Hepatocyte (in vitro differentiated cells): ENCODE measurements around the gene ANAPC2.

Source experiments
- EZH2 ChIP-seq: fragments of 200-600 bp; sonication (generic); IDR thresholded peaks from 2 replicates; pipeline ENCODE4 v1.6.1; 2016; ENCODE audit warnings: antibody characterized with exemption, mild to moderate bottlenecking, borderline replicate concordance
- TF ChIP-seq, protein P1 (sequence below): fragments of 200-600 bp; sonication (generic); IDR thresholded peaks from 2 replicates; pipeline ENCODE4 v1.5.1; 2016; ENCODE audit warnings: antibody characterized with exemption, mild to moderate bottlenecking; ENCODE audit not compliant: poor library complexity

- TF ChIP-seq, protein P1, sequence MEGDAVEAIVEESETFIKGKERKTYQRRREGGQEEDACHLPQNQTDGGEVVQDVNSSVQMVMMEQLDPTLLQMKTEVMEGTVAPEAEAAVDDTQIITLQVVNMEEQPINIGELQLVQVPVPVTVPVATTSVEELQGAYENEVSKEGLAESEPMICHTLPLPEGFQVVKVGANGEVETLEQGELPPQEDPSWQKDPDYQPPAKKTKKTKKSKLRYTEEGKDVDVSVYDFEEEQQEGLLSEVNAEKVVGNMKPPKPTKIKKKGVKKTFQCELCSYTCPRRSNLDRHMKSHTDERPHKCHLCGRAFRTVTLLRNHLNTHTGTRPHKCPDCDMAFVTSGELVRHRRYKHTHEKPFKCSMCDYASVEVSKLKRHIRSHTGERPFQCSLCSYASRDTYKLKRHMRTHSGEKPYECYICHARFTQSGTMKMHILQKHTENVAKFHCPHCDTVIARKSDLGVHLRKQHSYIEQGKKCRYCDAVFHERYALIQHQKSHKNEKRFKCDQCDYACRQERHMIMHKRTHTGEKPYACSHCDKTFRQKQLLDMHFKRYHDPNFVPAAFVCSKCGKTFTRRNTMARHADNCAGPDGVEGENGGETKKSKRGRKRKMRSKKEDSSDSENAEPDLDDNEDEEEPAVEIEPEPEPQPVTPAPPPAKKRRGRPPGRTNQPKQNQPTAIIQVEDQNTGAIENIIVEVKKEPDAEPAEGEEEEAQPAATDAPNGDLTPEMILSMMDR: no peak
- no peak for TF ChIP-seq EZH2
Observed at GRCh38 chr9:137232510-137232909, 44.1 kb upstream of the ANAPC2 start.
